Putamen (tissue), 1 donor: ENCODE results near the gene GPR137C.
"Not testable (repeated sequence)": the region's sequence is repeated elsewhere in the genome, so short reads cannot be mapped to it uniquely, and the experiment has no call there.

Experiments
- DNase-seq: peaks from one replicate; pipeline ENCODE4 v3.0.0-alpha.2; 2016; ENCODE audit warnings: low spot score

The GPR137C gene

GRCh38 chr14:52563120-52563519 lies 10.5 kb downstream of the GPR137C start:
- DNase-seq: peak; percentile 23

- not testable (repeated sequence) for DNase-seq
Observed at GRCh38 chr14:52568454-52568853, 15.8 kb downstream of the GPR137C start.

GRCh38 chr14:52575858-52576257 lies 23.2 kb downstream of the GPR137C start:
- DNase-seq: no peak

- peak; percentile 10 for DNase-seq
Observed at GRCh38 chr14:52583544-52583943, 30.9 kb downstream of the GPR137C start.

GRCh38 chr14:52589646-52590045 lies 37.0 kb downstream of the GPR137C start:
- DNase-seq: no peak

GRCh38 chr14:52590318-52590717 lies 37.7 kb downstream of the GPR137C start:
- no peak for DNase-seq

GRCh38 chr14:52596320-52596719 lies 43.7 kb downstream of the GPR137C start:
- DNase-seq: no peak

GRCh38 chr14:52596861-52597260 lies 44.2 kb downstream of the GPR137C start:
- no peak for DNase-seq

GRCh38 chr14:52598568-52598967 lies 45.9 kb downstream of the GPR137C start:
- no peak for DNase-seq

- no peak for DNase-seq
Observed at GRCh38 chr14:52599974-52600373, 47.3 kb downstream of the GPR137C start.

- no peak for DNase-seq
Observed at GRCh38 chr14:52602131-52602530, 49.5 kb downstream of the GPR137C start.

GRCh38 chr14:52607061-52607460 lies 54.4 kb downstream of the GPR137C start:
- DNase-seq: no peak

- DNase-seq: no peak
Observed at GRCh38 chr14:52609445-52610044, 56.9 kb downstream of the GPR137C start.

- DNase-seq: no peak
Observed at GRCh38 chr14:52610187-52610586, 57.6 kb downstream of the GPR137C start.

- DNase-seq: no peak
Observed at GRCh38 chr14:52618602-52619001, 66.0 kb downstream of the GPR137C start.

- DNase-seq: no peak
Observed at GRCh38 chr14:52619687-52620086, 67.1 kb downstream of the GPR137C start.

GRCh38 chr14:52640137-52640536 lies 87.5 kb downstream of the GPR137C start:
- DNase-seq: no peak

GRCh38 chr14:52641745-52642144 lies 89.1 kb downstream of the GPR137C start:
- no peak for DNase-seq

GRCh38 chr14:52649511-52649910 lies 96.9 kb downstream of the GPR137C start:
- DNase-seq: peak; percentile 41

GRCh38 chr14:52650774-52651173 lies 98.1 kb downstream of the GPR137C start:
- no peak for DNase-seq

- DNase-seq: no peak
Observed at GRCh38 chr14:52656905-52657304, 104.3 kb downstream of the GPR137C start.

- no peak for DNase-seq
Observed at GRCh38 chr14:52660325-52660724, 107.7 kb downstream of the GPR137C start.

- no peak for DNase-seq
Observed at GRCh38 chr14:52660832-52661231, 108.2 kb downstream of the GPR137C start.

GRCh38 chr14:52661314-52661713 lies 108.7 kb downstream of the GPR137C start:
- DNase-seq: no peak

- no peak for DNase-seq
Observed at GRCh38 chr14:52663850-52664249, 111.2 kb downstream of the GPR137C start.
